Mesenchymal stem cell (in vitro differentiated cells and primary cell): ENCODE measurements around the gene ROR2.
A peak's percentile ranks its signal among the peaks of the same experiment; 100 is the strongest.

Source experiments
- DNase-seq: peaks from one replicate; pipeline ENCODE4 v3.0.0-alpha.2; 2013
- H2AFZ ChIP-seq: one replicate; pipeline ENCODE4 v1.6.1; 2013; ENCODE audit warnings: low read depth, mild to moderate bottlenecking, control low read depth, inconsistent platforms, low read length, moderate library complexity
- H2AK5ac ChIP-seq: 2 replicates; pipeline ENCODE4 v1.6.1; 2013; ENCODE audit warnings: low read length, moderate library complexity, mild to moderate bottlenecking, inconsistent platforms; ENCODE audit not compliant: severe bottlenecking
- H2BK120ac ChIP-seq: one replicate; pipeline ENCODE4 v1.6.1; 2013; ENCODE audit warnings: low read depth, mild to moderate bottlenecking, inconsistent platforms, low read length, moderate library complexity
- H2BK12ac ChIP-seq, 2 experiments: one replicate each; pipeline ENCODE4 v1.6.1; 2013; ENCODE audit warnings: inconsistent platforms in 2 of 2, low read length in 2 of 2, mild to moderate bottlenecking in 2 of 2, moderate library complexity in 2 of 2, control low read depth in 1 of 2
- H2BK15ac ChIP-seq: one replicate; pipeline ENCODE4 v1.6.1; 2013; ENCODE audit warnings: mild to moderate bottlenecking, low read depth, inconsistent platforms; ENCODE audit not compliant: poor library complexity, severe bottlenecking
- H2BK5ac ChIP-seq: 2 replicates; pipeline ENCODE4 v1.6.1; 2013; ENCODE audit warnings: low read depth, mild to moderate bottlenecking, low read length, control low read depth, inconsistent platforms; ENCODE audit not compliant: poor library complexity, severe bottlenecking
- H3K14ac ChIP-seq, 2 experiments: one replicate each; pipeline ENCODE4 v1.6.1; 2013; ENCODE audit warnings: inconsistent platforms in 2 of 2, low read length in 2 of 2, control low read depth in 1 of 2, mild to moderate bottlenecking in 1 of 2, moderate library complexity in 1 of 2
- H3K18ac ChIP-seq, 2 experiments: one replicate each; pipeline ENCODE4 v1.6.1; 2013; ENCODE audit warnings: inconsistent platforms in 2 of 2, low read length in 2 of 2, control low read depth in 1 of 2, low read depth in 1 of 2, mild to moderate bottlenecking in 1 of 2
- H3K23ac ChIP-seq, 2 experiments: one replicate each; pipeline ENCODE4 v1.6.1; 2013; ENCODE audit warnings: inconsistent platforms in 2 of 2, low read length in 2 of 2, mild to moderate bottlenecking in 2 of 2, moderate library complexity in 2 of 2, control low read depth in 1 of 2
- H3K27ac ChIP-seq: 2 replicates; pipeline ENCODE4 v1.5.1; 2013; ENCODE audit warnings: mild to moderate bottlenecking, moderate library complexity, low read length, control low read depth, inconsistent platforms; ENCODE audit not compliant: poor library complexity, severe bottlenecking
- H3K27me3 ChIP-seq, 2 experiments: 2 replicates each; pipeline versions ENCODE4 v1.6.1 to v1.7.0; 2013; ENCODE audit warnings: low read length in 2 of 2, mild to moderate bottlenecking in 2 of 2, moderate library complexity in 2 of 2, control low read depth in 1 of 2, inconsistent platforms in 1 of 2; ENCODE audit not compliant: control insufficient read depth in 1 of 2, insufficient read depth in 1 of 2
- H3K36me3 ChIP-seq, 2 experiments: 2 replicates each; pipeline versions ENCODE4 v1.6.1 to v1.7.0; 2013; ENCODE audit warnings: low read length in 2 of 2, control low read depth in 1 of 2, inconsistent platforms in 1 of 2, low read depth in 1 of 2, mild to moderate bottlenecking in 1 of 2; ENCODE audit not compliant: insufficient read depth in 2 of 2, control insufficient read depth in 1 of 2
- H3K4ac ChIP-seq, 2 experiments: one replicate each; pipeline ENCODE4 v1.6.1; 2013; ENCODE audit warnings: inconsistent platforms in 2 of 2, low read length in 2 of 2, mild to moderate bottlenecking in 2 of 2, moderate library complexity in 2 of 2, control low read depth in 1 of 2, low read depth in 1 of 2
- H3K4me1 ChIP-seq: 2 replicates; pipeline ENCODE4 v1.6.1; 2013; ENCODE audit warnings: low read depth, low read length, control low read depth; ENCODE audit not compliant: control insufficient read depth, insufficient read depth
- H3K4me2 ChIP-seq: 2 replicates; pipeline ENCODE4 v1.6.1; 2013; ENCODE audit warnings: low read length, mild to moderate bottlenecking, inconsistent platforms; ENCODE audit not compliant: poor library complexity, severe bottlenecking
- H3K4me3 ChIP-seq, 2 experiments: 2 replicates each; pipeline versions ENCODE4 v1.5.1 to v1.7.0; 2013; ENCODE audit warnings: low read length in 2 of 2, mild to moderate bottlenecking in 2 of 2, control low read depth in 1 of 2, low read depth in 1 of 2; ENCODE audit not compliant: insufficient read depth in 1 of 2
- H3K79me1 ChIP-seq: replicated peaks from 2 replicates; pipeline ENCODE4 v1.6.1; 2013; ENCODE audit warnings: mild to moderate bottlenecking, control low read depth, low read length, inconsistent platforms; ENCODE audit not compliant: poor library complexity, severe bottlenecking
- H3K9ac ChIP-seq: 2 replicates; pipeline ENCODE4 v1.7.0; 2013; ENCODE audit warnings: mild to moderate bottlenecking, low read length, moderate library complexity
- H3K9me3 ChIP-seq: 2 replicates; pipeline ENCODE4 v1.7.0; 2013; ENCODE audit warnings: mild to moderate bottlenecking, low read length; ENCODE audit not compliant: control insufficient read depth
- H4K8ac ChIP-seq: one replicate; pipeline ENCODE4 v1.6.1; 2013; ENCODE audit warnings: inconsistent platforms, mild to moderate bottlenecking, low read length, moderate library complexity
- H4K91ac ChIP-seq: one replicate; pipeline ENCODE4 v1.6.1; 2013; ENCODE audit warnings: mild to moderate bottlenecking, low read length, inconsistent platforms
- WGBS: methylation state at CpG from one replicate; pipeline ENCODE4 v1.1.7; 2013; ENCODE audit warnings: mixed read lengths; 5-methylcytosine and 5-hydroxymethylcytosine counted together

ROR2 gene

GRCh38 chr9:91785447-91785842 lies 164.6 kb downstream of the ROR2 start:
- no peaks in the 10 kb centered on the region for H3K27me3 ChIP-seq
- H4K8ac ChIP-seq: no peak overlapping the region
- no peak overlapping the region for H3K4me3 ChIP-seq
- no peak overlapping the region for H2AK5ac ChIP-seq
- no peak overlapping the region for H3K23ac ChIP-seq
- peaks cover 1% of the 10 kb centered on the region for H3K4me1 ChIP-seq
- H3K14ac ChIP-seq: no peak overlapping the region
- H2BK120ac ChIP-seq: no peak overlapping the region
- 82% methylated on average over 5 of the region's 5 CpGs for WGBS
- H2BK15ac ChIP-seq: no peak overlapping the region
- no peak for DNase-seq
- H2AFZ ChIP-seq: no peak overlapping the region
- H3K36me3 ChIP-seq: peaks cover 0 to 10% of the 10 kb centered on the region in 2 experiments
- no peak overlapping the region for H4K91ac ChIP-seq
- H3K79me1 ChIP-seq: peaks cover 27% of the 10 kb centered on the region
- no peak overlapping the region for H2BK5ac ChIP-seq
- no peak overlapping the region for H3K9ac ChIP-seq
- no peak overlapping the region for H3K18ac ChIP-seq
- H3K9me3 ChIP-seq: peaks cover 7% of the 10 kb centered on the region
- H3K4me2 ChIP-seq: no peak overlapping the region
- no peak overlapping the region for H3K4ac ChIP-seq
- H3K27ac ChIP-seq: no peak overlapping the region
- H2BK12ac ChIP-seq: no peak overlapping the region

- no peak overlapping the region for H2AFZ ChIP-seq
- no peak overlapping the region for H2BK15ac ChIP-seq
- peaks cover 7% of the 10 kb centered on the region for H3K9me3 ChIP-seq
- peaks cover 1% of the 10 kb centered on the region for H3K4me1 ChIP-seq
- no peak overlapping the region for H3K9ac ChIP-seq
- no peak overlapping the region for H3K23ac ChIP-seq
- H3K14ac ChIP-seq: peak overlapping the region in 1 of 2 experiments; percentile 63
- no peak overlapping the region for H3K4me3 ChIP-seq
- H4K91ac ChIP-seq: no peak overlapping the region
- WGBS: 90% methylated on average over 6 of the region's 6 CpGs
- H3K18ac ChIP-seq: no peak overlapping the region
- H3K27me3 ChIP-seq: no peaks in the 10 kb centered on the region
- H3K4ac ChIP-seq: no peak overlapping the region
- H3K4me2 ChIP-seq: no peak overlapping the region
- peaks cover 0 to 10% of the 10 kb centered on the region in 2 experiments for H3K36me3 ChIP-seq
- no peak overlapping the region for H2AK5ac ChIP-seq
- no peak overlapping the region for H2BK5ac ChIP-seq
- DNase-seq: no peak
- no peak overlapping the region for H2BK120ac ChIP-seq
- H3K27ac ChIP-seq: no peak overlapping the region
- peaks cover 28% of the 10 kb centered on the region for H3K79me1 ChIP-seq
- no peak overlapping the region for H2BK12ac ChIP-seq
- peak overlapping the region; percentile 24 for H4K8ac ChIP-seq
Observed at GRCh38 chr9:91784673-91785446, 165.2 kb downstream of the ROR2 start.

DNA sequence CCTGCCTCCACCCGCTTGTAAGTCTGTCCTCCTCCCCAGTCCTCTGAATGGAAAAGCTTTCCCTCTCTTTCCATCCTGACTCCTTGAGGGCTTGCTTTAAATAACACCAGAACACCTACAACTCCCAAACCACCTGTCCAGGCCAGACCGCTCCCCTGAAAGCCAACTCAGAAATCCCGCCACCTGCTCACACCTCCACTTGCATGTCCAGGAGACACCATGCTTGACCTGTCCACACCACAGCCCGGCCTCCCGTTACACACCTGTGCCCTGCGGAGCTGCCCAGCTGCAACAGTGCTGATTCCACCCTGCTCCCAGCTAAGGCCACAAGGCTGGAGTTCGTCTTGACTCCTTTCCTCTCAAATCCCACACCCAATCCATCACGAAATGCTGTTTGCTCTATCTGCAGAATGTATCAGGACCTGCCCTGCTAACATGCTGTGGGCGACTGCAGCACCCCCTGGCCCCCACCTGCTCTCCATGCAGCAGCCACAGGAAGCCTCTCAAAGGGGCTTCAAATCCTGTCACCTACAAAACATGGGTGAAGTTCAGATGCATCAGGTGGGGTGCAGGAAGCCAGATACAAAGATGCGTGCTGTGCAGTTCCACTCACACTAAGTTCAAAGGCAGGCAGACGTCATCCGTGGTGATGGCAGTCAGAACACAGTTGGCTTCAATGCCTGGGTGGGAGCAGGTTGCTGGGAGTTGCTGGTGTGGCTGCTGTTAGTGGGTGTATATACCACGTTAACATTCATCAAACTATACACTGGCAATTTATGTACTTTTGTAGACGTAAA lies 166.0 kb downstream of the ROR2 start:
- 95% methylated on average over 12 of the region's 14 CpGs for WGBS

DNA sequence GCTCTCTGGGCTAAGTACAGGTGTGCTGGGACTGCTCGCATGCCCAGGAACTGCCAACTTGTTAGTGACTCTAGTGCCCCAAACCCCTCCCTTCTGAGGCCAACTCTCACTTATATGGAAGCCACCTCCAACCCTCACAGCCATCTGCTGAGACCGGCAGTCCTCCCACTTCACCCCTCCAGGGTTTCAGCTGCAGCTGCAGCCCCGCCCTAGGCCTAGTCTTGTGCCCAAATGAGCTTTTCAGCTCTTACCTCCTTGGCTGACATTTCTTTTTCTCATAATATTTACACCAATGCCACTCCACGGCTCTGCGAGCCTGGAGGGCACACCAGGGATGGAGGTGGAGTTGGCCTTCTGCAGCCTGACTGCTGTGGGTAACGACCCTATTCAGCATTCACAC lies 166.6 kb downstream of the ROR2 start:
- DNase-seq: no peak
- Histone ChIP-seq H3K14ac (no peak overlapping the region), H3K79me1 (peaks cover 31% of the 10 kb centered on the region), H3K4ac (no peak overlapping the region), H3K36me3 (peaks cover 0 to 10% of the 10 kb centered on the region in 2 experiments), H2BK5ac (no peak overlapping the region), H3K27ac (no peak overlapping the region), H3K4me2 (no peak overlapping the region), H2AK5ac (no peak overlapping the region), H4K91ac (no peak overlapping the region), H2BK120ac (no peak overlapping the region), H3K9ac (no peak overlapping the region), H3K18ac (no peak overlapping the region), H3K4me3 (no peak overlapping the region), H4K8ac (no peak overlapping the region), H3K23ac (no peak overlapping the region), H3K27me3 (no peaks in the 10 kb centered on the region), H2AFZ (no peak overlapping the region), H3K4me1 (peaks cover 1% of the 10 kb centered on the region), H3K9me3 (peaks cover 7% of the 10 kb centered on the region), H2BK12ac (no peak overlapping the region), H2BK15ac (no peak overlapping the region)
- WGBS: 91% methylated on average over 6 of the region's 6 CpGs

More for the DNA sequence above, 166.0 kb downstream of the ROR2 start:
- Histone ChIP-seq H2BK120ac (no peak overlapping the region), H2AK5ac (no peak overlapping the region), H3K4me3 (no peak overlapping the region), H3K4me1 (peaks cover 1% of the 10 kb centered on the region), H2BK5ac (no peak overlapping the region), H3K4ac (no peak overlapping the region), H2BK15ac (no peak overlapping the region), H3K79me1 (peaks cover 29% of the 10 kb centered on the region), H4K8ac (peak overlapping the region; percentile 32), H3K23ac (no peak overlapping the region), H3K27me3 (no peaks in the 10 kb centered on the region), H3K27ac (no peak overlapping the region), H2AFZ (no peak overlapping the region), H3K9ac (no peak overlapping the region), H3K18ac (no peak overlapping the region), H3K14ac (no peak overlapping the region), H4K91ac (peak overlapping the region; percentile 72), H2BK12ac (no peak overlapping the region), H3K4me2 (no peak overlapping the region), H3K9me3 (peaks cover 7% of the 10 kb centered on the region), H3K36me3 (peaks cover 0 to 10% of the 10 kb centered on the region in 2 experiments)
- no peak for DNase-seq
